GM21367 (cell line): Measurements from ENCODE around the gene FBXO31.
"Not testable (repeated sequence)": the region's sequence is repeated elsewhere in the genome, so short reads cannot be mapped to it uniquely, and the experiment has no call there.

Experiments used
- ATAC-seq: cut with Tn5 transposase; IDR thresholded peaks from one replicate; pipeline ENCODE4 v1.9.1; 2021; ENCODE audit not compliant: unreplicated experiment

FBXO31 gene

GRCh38 chr16:87344931-87345631 is 38.5 kb downstream of the FBXO31 start:
- ATAC-seq: no peak

- ATAC-seq: no peak
Observed at GRCh38 chr16:87344165-87344930, 39.2 kb downstream of the FBXO31 start.

GRCh38 chr16:87343753-87344050 is 39.9 kb downstream of the FBXO31 start:
- ATAC-seq: no peak

GRCh38 chr16:87342978-87343752 is 40.4 kb downstream of the FBXO31 start:
- ATAC-seq: no peak

- ATAC-seq: no peak
Observed at GRCh38 chr16:87342504-87342903, 41.1 kb downstream of the FBXO31 start.

GRCh38 chr16:87340198-87340597 is 43.4 kb downstream of the FBXO31 start:
- ATAC-seq: no peak

- ATAC-seq: not testable (repeated sequence)
Observed at GRCh38 chr16:87339724-87340105, 43.9 kb downstream of the FBXO31 start.

- no peak for ATAC-seq
Observed at GRCh38 chr16:87339086-87339723, 44.4 kb downstream of the FBXO31 start.

- ATAC-seq: no peak
Observed at GRCh38 chr16:87338155-87338765, 45.3 kb downstream of the FBXO31 start.

GRCh38 chr16:87337262-87337771 is 46.3 kb downstream of the FBXO31 start:
- ATAC-seq: no peak

- no peak for ATAC-seq
Observed at GRCh38 chr16:87336434-87337240, 46.9 kb downstream of the FBXO31 start.

GRCh38 chr16:87335625-87336433 is 47.7 kb downstream of the FBXO31 start:
- ATAC-seq: no peak

- no peak for ATAC-seq
Observed at GRCh38 chr16:87334651-87335624, 48.6 kb downstream of the FBXO31 start.

GRCh38 chr16:87333581-87334331 is 49.8 kb downstream of the FBXO31 start:
- no peak for ATAC-seq

GRCh38 chr16:87333101-87333500 is 50.5 kb downstream of the FBXO31 start:
- ATAC-seq: no peak

- no peak for ATAC-seq
Observed at GRCh38 chr16:87332150-87332549, 51.4 kb downstream of the FBXO31 start.

- no peak for ATAC-seq
Observed at GRCh38 chr16:87331241-87331801, 52.3 kb downstream of the FBXO31 start.
